ENCODE measurements around the gene ZSCAN12. TPM values are rescaled to one million over a fixed set of nuclear protein-coding genes. Genes with fewer than 3 reads are reported as not detected.
A peak's percentile ranks its signal among the peaks of the same experiment; 100 is the strongest.
"Not testable (repeated sequence)": the region's sequence is repeated elsewhere in the genome, so short reads cannot be mapped to it uniquely, and the experiment has no call there.

The ZSCAN12 gene
- total RNA-seq, 1 donor from 2014 or later: 16.6 TPM

DNA sequence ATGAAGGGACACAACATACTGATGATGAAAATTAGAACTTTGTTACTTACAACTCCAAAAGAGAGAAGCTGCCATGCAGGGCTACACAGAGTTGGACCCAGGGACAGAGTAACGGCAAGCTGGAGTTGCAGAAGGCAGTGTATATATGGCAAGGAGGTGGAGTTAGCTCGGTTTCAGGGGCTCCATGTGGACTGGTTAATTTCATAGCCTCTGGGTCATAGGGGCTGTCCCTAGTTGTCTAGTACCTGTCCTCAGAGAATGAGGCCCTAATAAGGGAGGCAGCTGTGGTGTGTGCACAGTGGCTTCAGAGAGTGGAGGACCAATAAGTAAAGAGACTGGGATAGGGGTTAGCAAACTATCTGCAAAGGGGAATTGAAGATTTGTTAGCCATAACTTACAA, 7.9 kb upstream of the ZSCAN12 start:
- Mint-ChIP-seq H3K4me1 (no peaks in the 10 kb centered on the region), H3K27me3 (ENCODE audit: low read depth) (peaks cover 25% of the 10 kb centered on the region), H3K36me3 (ENCODE audit: low read depth) (peaks cover 7% of the 10 kb centered on the region), H3K4me3 (no peak overlapping the region), H3K9me3 (peaks cover 7% of the 10 kb centered on the region), H3K27ac (ENCODE audit: unreplicated experiment) (no peak overlapping the region)
- TF ChIP-seq, protein P1, sequence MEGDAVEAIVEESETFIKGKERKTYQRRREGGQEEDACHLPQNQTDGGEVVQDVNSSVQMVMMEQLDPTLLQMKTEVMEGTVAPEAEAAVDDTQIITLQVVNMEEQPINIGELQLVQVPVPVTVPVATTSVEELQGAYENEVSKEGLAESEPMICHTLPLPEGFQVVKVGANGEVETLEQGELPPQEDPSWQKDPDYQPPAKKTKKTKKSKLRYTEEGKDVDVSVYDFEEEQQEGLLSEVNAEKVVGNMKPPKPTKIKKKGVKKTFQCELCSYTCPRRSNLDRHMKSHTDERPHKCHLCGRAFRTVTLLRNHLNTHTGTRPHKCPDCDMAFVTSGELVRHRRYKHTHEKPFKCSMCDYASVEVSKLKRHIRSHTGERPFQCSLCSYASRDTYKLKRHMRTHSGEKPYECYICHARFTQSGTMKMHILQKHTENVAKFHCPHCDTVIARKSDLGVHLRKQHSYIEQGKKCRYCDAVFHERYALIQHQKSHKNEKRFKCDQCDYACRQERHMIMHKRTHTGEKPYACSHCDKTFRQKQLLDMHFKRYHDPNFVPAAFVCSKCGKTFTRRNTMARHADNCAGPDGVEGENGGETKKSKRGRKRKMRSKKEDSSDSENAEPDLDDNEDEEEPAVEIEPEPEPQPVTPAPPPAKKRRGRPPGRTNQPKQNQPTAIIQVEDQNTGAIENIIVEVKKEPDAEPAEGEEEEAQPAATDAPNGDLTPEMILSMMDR (conservative IDR thresholded peaks at IDR 0.05): no peak
- no peak for DNase-seq (ENCODE audit: low read depth, low spot score)

DNA sequence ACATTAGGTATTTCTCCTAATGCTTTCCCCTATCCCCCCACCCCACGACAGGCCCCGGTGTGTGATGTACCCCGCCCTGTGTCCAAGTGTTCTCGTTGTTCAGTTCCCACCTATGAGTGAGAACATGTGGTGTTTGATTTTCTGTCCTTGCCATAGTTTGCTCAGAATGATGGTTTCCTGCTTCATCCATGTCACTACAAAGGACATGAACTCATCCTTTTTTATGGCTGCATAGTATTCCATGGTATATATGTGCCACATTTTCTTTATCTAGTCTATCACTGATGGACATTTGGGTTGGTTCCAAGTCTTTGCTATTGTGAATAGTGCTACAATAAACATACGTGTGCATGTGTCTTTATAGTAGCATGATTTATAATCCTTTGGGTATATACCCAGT, 4.4 kb upstream of the ZSCAN12 start:
- H3K9me3 Mint-ChIP-seq; DNase-seq (ENCODE audit: low read depth, low spot score); H3K4me1 Mint-ChIP-seq; H3K27ac Mint-ChIP-seq (ENCODE audit: unreplicated experiment); H3K4me3 Mint-ChIP-seq; H3K36me3 Mint-ChIP-seq (ENCODE audit: low read depth): not testable (repeated sequence)
- H3K27me3 Mint-ChIP-seq (ENCODE audit: low read depth): peaks cover 38% of the 10 kb centered on the region

DNA sequence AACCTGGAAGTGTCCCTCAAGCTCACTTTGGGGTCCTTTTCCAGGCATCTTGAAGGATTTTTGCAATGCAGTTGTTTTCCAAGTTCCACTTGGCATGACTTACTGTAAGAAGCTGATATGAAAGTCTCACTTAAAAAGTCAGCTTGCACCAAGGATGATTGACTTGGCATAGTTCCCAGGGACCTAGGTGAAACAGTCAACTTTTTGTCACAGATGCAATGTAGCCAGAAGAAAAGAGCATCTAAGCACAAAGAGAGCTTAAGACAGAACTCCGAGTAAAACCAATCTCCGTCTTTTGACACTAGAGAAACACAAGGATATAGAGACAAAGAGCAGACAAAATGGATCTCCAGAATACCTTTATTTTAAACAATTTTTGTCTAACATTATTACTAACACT, 2.6 kb upstream of the ZSCAN12 start:
- no peaks in the 10 kb centered on the region for H3K9me3 Mint-ChIP-seq
- TF ChIP-seq, protein P1 (conservative IDR thresholded peaks at IDR 0.05): no peak

DNA sequence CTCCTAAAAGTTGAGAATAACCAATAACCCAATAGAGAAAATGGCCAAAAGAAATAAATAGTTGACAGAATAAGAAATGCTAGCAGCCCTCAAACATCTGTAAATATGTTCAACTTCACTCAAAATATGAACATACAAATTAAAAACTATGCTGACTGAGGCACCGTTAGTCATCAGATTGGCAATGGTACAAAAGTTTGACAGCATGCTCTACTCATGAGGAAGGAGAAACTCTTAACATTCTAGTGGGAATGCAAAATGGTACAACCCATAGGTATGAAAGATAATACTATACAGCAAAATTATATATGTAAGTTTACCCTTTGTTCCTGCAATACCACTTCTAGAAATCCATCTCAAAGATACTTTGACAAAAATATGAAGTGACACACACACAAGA, 1.6 kb upstream of the ZSCAN12 start:
- peak overlapping the region; percentile 56 for H3K4me3 Mint-ChIP-seq
- DNase-seq (ENCODE audit: low read depth, low spot score): no peak
- H3K4me1 Mint-ChIP-seq: peaks cover 30% of the 10 kb centered on the region
- TF ChIP-seq, protein P1 (conservative IDR thresholded peaks at IDR 0.05): no peak
- H3K36me3 Mint-ChIP-seq (ENCODE audit: low read depth): peaks cover 10% of the 10 kb centered on the region
- peaks cover 35% of the 10 kb centered on the region for H3K27me3 Mint-ChIP-seq (ENCODE audit: low read depth)
- no peaks in the 10 kb centered on the region for H3K9me3 Mint-ChIP-seq
- H3K27ac Mint-ChIP-seq (ENCODE audit: unreplicated experiment): no peak overlapping the region

More for the DNA sequence above, 2.6 kb upstream of the ZSCAN12 start:
- no peak overlapping the region for H3K27ac Mint-ChIP-seq (ENCODE audit: unreplicated experiment)
- peak overlapping the region; percentile 62 for H3K4me3 Mint-ChIP-seq
- DNase-seq (ENCODE audit: low read depth, low spot score): no peak
- H3K36me3 Mint-ChIP-seq (ENCODE audit: low read depth): peaks cover 6% of the 10 kb centered on the region
- H3K27me3 Mint-ChIP-seq (ENCODE audit: low read depth): peaks cover 38% of the 10 kb centered on the region
- H3K4me1 Mint-ChIP-seq: peaks cover 19% of the 10 kb centered on the region

DNA sequence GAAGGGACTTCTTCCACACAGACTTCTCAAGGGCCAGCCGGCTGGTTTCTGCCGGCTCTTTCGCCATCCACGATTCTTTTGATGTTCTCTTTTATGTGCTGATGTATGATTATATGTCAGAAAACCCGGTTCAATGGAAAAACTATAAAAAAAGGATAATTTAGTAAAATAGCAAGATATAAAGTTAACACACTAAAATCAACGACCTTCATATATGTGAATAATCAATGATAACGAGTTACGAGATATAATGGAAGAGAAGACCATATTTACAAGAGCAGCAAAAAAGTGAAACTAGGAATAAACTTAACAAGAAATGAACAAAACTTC, 540 bp upstream of the ZSCAN12 start:
- no peak for DNase-seq (ENCODE audit: low read depth, low spot score)
- peaks cover 31% of the 10 kb centered on the region for H3K27me3 Mint-ChIP-seq (ENCODE audit: low read depth)
- peaks cover 13% of the 10 kb centered on the region for H3K36me3 Mint-ChIP-seq (ENCODE audit: low read depth)
- peak overlapping the region; percentile 94 for H3K4me3 Mint-ChIP-seq
- peaks cover 40% of the 10 kb centered on the region for H3K4me1 Mint-ChIP-seq
- peak overlapping the region; percentile 98 for H3K27ac Mint-ChIP-seq (ENCODE audit: unreplicated experiment)
- TF ChIP-seq, protein P1 (conservative IDR thresholded peaks at IDR 0.05): no peak
- H3K9me3 Mint-ChIP-seq: no peaks in the 10 kb centered on the region

DNA sequence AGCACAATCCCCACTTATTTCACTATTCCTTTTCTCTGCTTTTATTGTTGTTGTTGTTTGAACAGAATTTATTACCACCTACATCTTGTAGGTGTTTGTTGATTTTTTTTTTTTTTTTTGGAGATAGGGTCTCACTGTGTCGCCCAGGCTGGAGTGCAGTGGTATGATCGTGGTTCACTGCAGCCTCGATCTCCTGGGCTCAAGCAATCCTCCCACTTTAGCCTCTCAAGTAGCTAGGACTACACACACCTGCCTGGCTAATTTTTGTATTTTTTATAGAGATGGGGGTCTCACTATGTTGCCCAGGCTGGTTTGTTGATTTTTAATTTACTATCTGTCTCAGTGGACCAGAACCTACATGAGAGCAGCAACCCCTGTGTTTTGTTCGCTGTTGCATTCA, 3.6 kb downstream of the ZSCAN12 start:
- peaks cover 25% of the 10 kb centered on the region for H3K36me3 Mint-ChIP-seq (ENCODE audit: low read depth)
- H3K4me3 Mint-ChIP-seq: no peak overlapping the region

More for the DNA sequence above, 3.6 kb downstream of the ZSCAN12 start:
- H3K27ac Mint-ChIP-seq (ENCODE audit: unreplicated experiment): peak overlapping the region; percentile 70
- TF ChIP-seq, protein P1 (conservative IDR thresholded peaks at IDR 0.05): no peak
- H3K4me1 Mint-ChIP-seq: peaks cover 52% of the 10 kb centered on the region
- H3K9me3 Mint-ChIP-seq: no peaks in the 10 kb centered on the region
- no peak for DNase-seq (ENCODE audit: low read depth, low spot score)
- peaks cover 3% of the 10 kb centered on the region for H3K27me3 Mint-ChIP-seq (ENCODE audit: low read depth)

All from neural crest cell (in vitro differentiated cells).